Measurements from ENCODE around the gene FRK.

DNA sequence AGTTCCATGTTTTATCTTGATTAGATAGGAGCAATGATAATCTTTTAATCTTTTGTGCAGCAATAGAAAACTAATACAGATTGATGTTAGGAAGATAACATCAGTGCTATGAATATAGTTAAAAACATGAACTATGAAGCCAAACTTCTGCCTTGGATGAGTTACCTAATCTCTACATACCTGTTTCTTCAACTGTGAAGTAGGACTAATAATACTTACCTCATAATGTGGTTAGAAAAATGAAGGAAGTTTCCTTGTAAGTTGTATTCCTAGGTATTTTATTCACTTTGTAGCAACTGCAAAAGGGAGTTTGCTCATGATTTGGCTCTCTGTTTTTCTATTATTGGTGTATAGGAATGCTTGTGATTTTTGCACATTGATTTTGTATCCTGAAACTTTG is 111.9 kb downstream of the FRK start:
- TF ChIP-seq POLR2AphosphoS5 (IDR thresholded peaks at IDR 0.05; ENCODE audit: low read depth, low read length), result no peak
- TF ChIP-seq TAF1 (IDR thresholded peaks at IDR 0.05; ENCODE audit: low read depth, low read length), result no peak
- TF ChIP-seq POLR2A (IDR thresholded peaks at IDR 0.05; ENCODE audit: low read depth, low read length), result no peak

Measured in GM12891 (cell line).